Breast epithelium (tissue), 3 donors: ENCODE results near the gene ANKRD11.

Experiments
- CTCF ChIP-seq, 3 donors: fragments of 450-650 bp; IDR thresholded peaks; one replicate each; pipeline ENCODE4 v1.5.1; 2016 to 2017; ENCODE audit warnings: antibody characterized with exemption in 3 of 3, mild to moderate bottlenecking in 3 of 3, moderate library complexity in 3 of 3
- POLR2A ChIP-seq: fragments of 450-650 bp; IDR thresholded peaks from one replicate; pipeline ENCODE4 v1.6.1; 2016; ENCODE audit warnings: antibody characterized with exemption, mild to moderate bottlenecking, moderate library complexity

DNA sequence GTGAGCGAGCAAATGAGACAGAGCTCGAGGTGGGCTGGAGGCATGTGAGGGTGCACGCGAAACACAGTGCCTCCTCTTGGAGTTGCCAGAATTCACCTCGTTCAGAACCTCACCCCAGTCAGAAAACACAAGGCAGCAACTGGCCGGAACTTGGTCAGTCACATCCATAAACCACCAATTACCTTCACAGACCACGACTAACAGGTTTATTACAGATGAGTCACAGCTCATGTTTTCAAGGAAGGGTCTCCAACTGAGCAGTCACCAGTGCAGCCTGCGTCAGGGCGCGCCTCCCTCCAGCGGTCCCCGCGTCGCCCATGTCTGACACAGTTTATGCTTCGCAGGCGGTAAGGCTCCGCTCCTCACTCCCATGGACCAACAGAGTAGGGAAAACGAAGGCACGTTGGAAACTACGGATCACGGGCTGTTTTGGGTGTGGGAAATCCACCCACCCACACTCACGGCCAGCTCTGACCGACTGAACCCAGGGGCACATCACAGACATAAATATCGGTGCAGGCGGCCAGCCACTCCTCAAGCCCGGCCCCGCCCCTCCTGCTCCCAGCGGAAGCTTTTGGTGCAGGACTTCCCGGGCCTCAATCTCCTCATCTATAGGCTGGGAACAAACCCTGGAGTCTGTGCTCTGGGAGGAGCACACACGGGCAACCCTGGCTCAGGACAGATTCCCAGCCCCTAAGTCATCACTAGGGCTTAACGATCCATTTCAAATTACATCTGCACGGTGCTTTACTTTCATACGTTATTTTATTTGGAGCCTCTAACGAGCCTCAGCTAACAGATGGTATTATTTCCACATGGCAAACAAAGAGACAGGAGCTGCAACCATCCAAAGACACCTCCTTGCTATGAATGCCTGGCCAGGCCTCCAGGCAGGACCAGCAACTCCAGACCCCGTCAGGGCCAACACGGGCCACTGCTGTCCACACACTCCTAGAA, 146.6 kb downstream of the ANKRD11 start:
- TF ChIP-seq POLR2A, result no peak
- no peak for TF ChIP-seq CTCF (IDR thresholded peaks at IDR 0.05)
